Measurements from ENCODE around the gene DNMT1. TPM values are rescaled to one million over a fixed set of nuclear protein-coding genes. Genes with fewer than 3 reads are reported as not detected.

DNMT1 gene
- total RNA-seq, 1 experiment from 2014 or later: 210 TPM

GRCh38 chr19:10228920-10229319 lies 34.2 kb upstream of the DNMT1 start:
- Mint-ChIP-seq H3K36me3 (peaks cover 5% of the 10 kb centered on the region), H3K9me3 (no peaks in the 10 kb centered on the region), H3K27ac (no peak overlapping the region), H3K27me3 (ENCODE audit: low read depth) (no peaks in the 10 kb centered on the region; the same call in 1 of the 2 replicates), H3K4me3 (no peak overlapping the region), H3K4me1 (peaks cover 10% of the 10 kb centered on the region)
- TF ChIP-seq GTF2I (CRISPR knock-in tag; conservative IDR thresholded peaks at IDR 0.05) (peak; percentile 61; the same call in 1 of the 2 replicates), ATF1 (CRISPR knock-in tag; IDR thresholded peaks at IDR 0.05) (no peak), CTCF (IDR thresholded peaks at IDR 0.05) (peak; percentile 58), STAT6 (CRISPR knock-in tag; conservative IDR thresholded peaks at IDR 0.05; ENCODE audit: low read depth) (no peak), E2F5 (CRISPR knock-in tag; IDR thresholded peaks at IDR 0.05) (no peak), HMGXB4 (CRISPR knock-in tag; IDR thresholded peaks at IDR 0.05) (no peak), ZNF317 (CRISPR knock-in tag; IDR thresholded peaks at IDR 0.05; ENCODE audit: borderline replicate concordance, low read depth) (no peak), AR (CRISPR knock-in tag; IDR thresholded peaks at IDR 0.05) (no peak), TEAD4 (CRISPR knock-in tag; IDR thresholded peaks at IDR 0.05) (no peak), ZNF425 (CRISPR knock-in tag; conservative IDR thresholded peaks at IDR 0.05) (no peak), FOXP1 (CRISPR knock-in tag; IDR thresholded peaks at IDR 0.05; ENCODE audit: borderline replicate concordance) (no peak), ZNF121 (CRISPR knock-in tag; IDR thresholded peaks at IDR 0.05) (peak; percentile 2; the same call in 1 of the 2 replicates), PREB (CRISPR knock-in tag; IDR thresholded peaks at IDR 0.05; ENCODE audit: borderline replicate concordance) (no peak), E2F1 (CRISPR knock-in tag; IDR thresholded peaks at IDR 0.05) (no peak), NFYB (CRISPR knock-in tag; conservative IDR thresholded peaks at IDR 0.05; ENCODE audit: low read depth) (no peak), TEAD1 (CRISPR knock-in tag; IDR thresholded peaks at IDR 0.05) (no peak), ARID4B (CRISPR knock-in tag; IDR thresholded peaks at IDR 0.05; ENCODE audit: borderline replicate concordance) (no peak)
- POLR2A ChIA-PET: interaction anchor here (0.8 kb wide), 1 partner anchor 60 kb away, joined by 4 read pairs; no protein-coding TSS in a partner anchor
- DNase-seq (ENCODE audit: low spot score) (peak; percentile 54), ATAC-seq (peak; percentile 25)
- CTCF ChIA-PET: interaction anchor here (0.5 to 3.6 kb wide), 24 partner anchors 9 to 176 kb away, joined by 3 to 43 read pairs (median 4); partner anchors contain the start of genes DNMT1, ICAM1 and ICAM5

Data from WTC11 (cell line).